Measurements from ENCODE around the gene ANKRD53. TPM values are rescaled to one million over a fixed set of nuclear protein-coding genes. Genes with fewer than 3 reads are reported as not detected.

Gene ANKRD53
- total RNA-seq, 6 donors from 2014 or later = 0.26 to 10.5 (median 1.4) TPM

GRCh38 chr2:70936979-70937811, 41.2 kb upstream of the ANKRD53 start:
- H3K4me3 ChIP-seq = no peak overlapping the region
- ATAC-seq (ENCODE audit: low FRiP score in 2 of 2) = no peak
- no peaks in the 10 kb centered on the region for H3K36me3 ChIP-seq
- H3K4me1 ChIP-seq = peaks cover 0 to 11% (median 5%) of the 10 kb centered on the region in 4 donors
- no peak overlapping the region for H3K27ac ChIP-seq
- H3K9me3 ChIP-seq = no peaks in the 10 kb centered on the region
- DNase-seq = no peak
- no peaks in the 10 kb centered on the region for H3K27me3 ChIP-seq
- WGBS, 2 donors = 72 to 82% methylated on average over 6 to 8 of the region's 10 CpGs
- TF ChIP-seq POLR2A (IDR thresholded peaks at IDR 0.05) (no peak), CTCF (IDR thresholded peaks at IDR 0.05) (no peak), POLR2AphosphoS5 (IDR thresholded peaks at IDR 0.05) (no peak), EP300 (IDR thresholded peaks at IDR 0.05) (no peak)

- WGBS, 2 donors = 70 to 74% methylated on average over 3 to 10 of the region's 10 CpGs
- TF ChIP-seq POLR2A (IDR thresholded peaks at IDR 0.05) (no peak), CTCF (IDR thresholded peaks at IDR 0.05) (no peak), EP300 (IDR thresholded peaks at IDR 0.05) (no peak), POLR2AphosphoS5 (IDR thresholded peaks at IDR 0.05) (no peak)
- no peaks in the 10 kb centered on the region for H3K27me3 ChIP-seq
- H3K4me3 ChIP-seq = no peak overlapping the region
- DNase-seq = peak in 1 of 2 donors; percentile 37
- H3K27ac ChIP-seq = no peak overlapping the region
- no peaks in the 10 kb centered on the region for H3K36me3 ChIP-seq
- H3K9me3 ChIP-seq = no peaks in the 10 kb centered on the region
- no peak for ATAC-seq (ENCODE audit: low FRiP score in 2 of 2)
- H3K4me1 ChIP-seq = peaks cover 0 to 11% (median 5%) of the 10 kb centered on the region in 4 donors
Observed at GRCh38 chr2:70937866-70938585, 40.4 kb upstream of the ANKRD53 start.

- H3K4me1 ChIP-seq = peaks cover 0 to 11% (median 5%) of the 10 kb centered on the region in 4 donors
- H3K36me3 ChIP-seq = no peaks in the 10 kb centered on the region
- 53 to 69% methylated on average over 2 to 3 of the region's 3 CpGs for WGBS, 2 donors
- no peak for TF ChIP-seq POLR2A (IDR thresholded peaks at IDR 0.05)
- TF ChIP-seq POLR2AphosphoS5 (IDR thresholded peaks at IDR 0.05) = no peak
- TF ChIP-seq EP300 (IDR thresholded peaks at IDR 0.05) = no peak
- TF ChIP-seq CTCF (IDR thresholded peaks at IDR 0.05) = no peak
- no peak for DNase-seq
- H3K9me3 ChIP-seq = no peaks in the 10 kb centered on the region
- no peak for ATAC-seq (ENCODE audit: low FRiP score in 2 of 2)
- no peaks in the 10 kb centered on the region for H3K27me3 ChIP-seq
- no peak overlapping the region for H3K4me3 ChIP-seq
- H3K27ac ChIP-seq = no peak overlapping the region
Observed at GRCh38 chr2:70938586-70938950, 39.9 kb upstream of the ANKRD53 start.

GRCh38 chr2:70939001-70939838, 39.2 kb upstream of the ANKRD53 start:
- DNase-seq = peak in 1 of 2 donors; percentile 84
- H3K27ac ChIP-seq = no peak overlapping the region

More at GRCh38 chr2:70939001-70939838, 39.2 kb upstream of the ANKRD53 start:
- H3K4me1 ChIP-seq = peaks cover 0 to 11% (median 5%) of the 10 kb centered on the region in 4 donors
- no peaks in the 10 kb centered on the region for H3K36me3 ChIP-seq
- no peak overlapping the region for H3K4me3 ChIP-seq
- ATAC-seq (ENCODE audit: low FRiP score in 2 of 2) = no peak
- TF ChIP-seq CTCF (IDR thresholded peaks at IDR 0.05) (no peak), POLR2AphosphoS5 (IDR thresholded peaks at IDR 0.05) (no peak), EP300 (IDR thresholded peaks at IDR 0.05) (no peak), POLR2A (IDR thresholded peaks at IDR 0.05) (no peak)
- 54 to 58% methylated on average over 14 to 25 of the region's 30 CpGs for WGBS, 2 donors
- H3K27me3 ChIP-seq = no peaks in the 10 kb centered on the region
- no peaks in the 10 kb centered on the region for H3K9me3 ChIP-seq

Measured in upper lobe of left lung (tissue), 6 donors.